ENCODE measurements around the gene TMEM94. TPM values are rescaled to one million over a fixed set of nuclear protein-coding genes. Genes with fewer than 3 reads are reported as not detected.
A peak's percentile ranks its signal among the peaks of the same experiment; 100 is the strongest.

TMEM94 gene
- total and polyA plus RNA-seq, 9 of the 15 experiments (the other 6 are each of a cell fraction or from before 2014, with no cell fraction given) = 0.35 to 48.1 (median 14.4) TPM

GRCh38 chr17:75516255-75516618, 59.8 kb downstream of the TMEM94 start, which contains the start of gene TSEN54 (continued):
- TF ChIP-seq ZNF12 (CRISPR knock-in tag; IDR thresholded peaks at IDR 0.05) (0 out of 2 replicates have a peak, but pooled peaks have one; percentile 52), ZNF586 (CRISPR knock-in tag; conservative IDR thresholded peaks at IDR 0.05) (no peak), CREM (IDR thresholded peaks at IDR 0.05; ENCODE audit: low read depth) (peak; percentile 80), SRSF1 (IDR thresholded peaks at IDR 0.05; ENCODE audit: low read depth, low read length) (no peak), TOE1 (IDR thresholded peaks at IDR 0.05; ENCODE audit: borderline replicate concordance) (peak; percentile 96), TOE1 (CRISPR knock-in tag; IDR thresholded peaks at IDR 0.05; ENCODE audit: borderline replicate concordance, low read depth) (no peak), ZBTB2 (IDR thresholded peaks at IDR 0.05) (no peak), STAT5A (IDR thresholded peaks at IDR 0.05; ENCODE audit: borderline replicate concordance, low read length) (no peak), SPI1 (IDR thresholded peaks at IDR 0.05; ENCODE audit: borderline replicate concordance, low read depth, low read length) (no peak), CCNT2 (IDR thresholded peaks at IDR 0.05; ENCODE audit: borderline replicate concordance, extremely low read depth, insufficient read length, low read depth, low read length) (peak; percentile 78), SIN3A (IDR thresholded peaks at IDR 0.05; ENCODE audit: borderline replicate concordance in 2 of 2, control insufficient read depth in 1 of 2, low read depth in 2 of 2, low read length in 2 of 2) (peak; percentile 59 to 90), ZFPM2 (CRISPR knock-in tag; IDR thresholded peaks at IDR 0.05) (no peak), RREB1 (CRISPR knock-in tag; IDR thresholded peaks at IDR 0.05) (no peak), NBN (IDR thresholded peaks at IDR 0.05; ENCODE audit: low read depth) (no peak), ELF4 (CRISPR knock-in tag; IDR thresholded peaks at IDR 0.05) (0 out of 2 replicates have a peak, but pooled peaks have one; percentile 30), NKRF (IDR thresholded peaks at IDR 0.05; ENCODE audit: borderline replicate concordance) (peak; percentile 86), HDAC2 (IDR thresholded peaks at IDR 0.05) (no peak; the same call in none of the 2 replicates), ILK (tag; IDR thresholded peaks at IDR 0.05; ENCODE audit: borderline replicate concordance, low read depth) (no peak)
